ENCODE measurements around the gene COX6B1.

Gene COX6B1

GRCh38 chr19:35665157-35665556, 17.0 kb downstream of the COX6B1 start:
- no peak overlapping the region for H2BK5ac ChIP-seq (ENCODE audit: low read depth, low read length, poor library complexity, severe bottlenecking)
- no peak overlapping the region for H2BK120ac ChIP-seq (ENCODE audit: low read depth, low read length)
- no peak overlapping the region for H2BK15ac ChIP-seq (ENCODE audit: low read depth, poor library complexity, severe bottlenecking)
- no peak overlapping the region for H3K9ac ChIP-seq (ENCODE audit: low read length)
- peaks cover 7 to 10% of the 10 kb centered on the region in 2 experiments for H3K27me3 ChIP-seq (ENCODE audit: control insufficient read depth in 1 of 2, insufficient read depth in 1 of 2, low read length in 2 of 2)
- H4K8ac ChIP-seq (ENCODE audit: low read length) = no peak overlapping the region
- H3K79me1 ChIP-seq (replicated peaks; ENCODE audit: low read length, poor library complexity, severe bottlenecking) = no peaks in the 10 kb centered on the region
- no peak overlapping the region for H4K91ac ChIP-seq (ENCODE audit: low read length)
- peak overlapping the region in 1 of 2 experiments; percentile 28 for H3K23ac ChIP-seq (ENCODE audit: low read length in 2 of 2)
- no peak overlapping the region for H2BK12ac ChIP-seq (ENCODE audit: low read length in 2 of 2)
- H3K9me3 ChIP-seq (ENCODE audit: control insufficient read depth, low read length) = no peaks in the 10 kb centered on the region
- no peak overlapping the region for H3K27ac ChIP-seq (ENCODE audit: low read length, poor library complexity, severe bottlenecking)
- H3K4ac ChIP-seq (ENCODE audit: low read depth in 1 of 2, low read length in 2 of 2) = no peak overlapping the region
- H3K14ac ChIP-seq (ENCODE audit: low read length in 2 of 2) = no peak overlapping the region
- peaks cover 17 to 26% of the 10 kb centered on the region in 2 experiments for H3K36me3 ChIP-seq (ENCODE audit: control insufficient read depth in 1 of 2, insufficient read depth in 2 of 2, low read depth in 1 of 2, low read length in 2 of 2)
- 93% methylated on average over 24 of the region's 24 CpGs for WGBS
- H2AK5ac ChIP-seq (ENCODE audit: low read length, severe bottlenecking) = no peak overlapping the region
- DNase-seq = no peak
- H3K4me3 ChIP-seq (ENCODE audit: insufficient read depth in 1 of 2, low read depth in 1 of 2, low read length in 2 of 2) = no peak overlapping the region
- no peak overlapping the region for H3K18ac ChIP-seq (ENCODE audit: low read depth in 1 of 2, low read length in 2 of 2)
- H3K4me1 ChIP-seq (ENCODE audit: control insufficient read depth, insufficient read depth, low read depth, low read length) = peaks cover 3% of the 10 kb centered on the region
- no peak overlapping the region for H3K4me2 ChIP-seq (ENCODE audit: low read length, poor library complexity, severe bottlenecking)
- no peak overlapping the region for H2AFZ ChIP-seq (ENCODE audit: low read depth, low read length)

- no peak for DNase-seq
- WGBS = 81% methylated on average over 7 of the region's 7 CpGs
These were observed 17.5 kb downstream of the COX6B1 start for GRCh38 chr19:35665604-35666003.

GRCh38 chr19:35666251-35666913, 18.3 kb downstream of the COX6B1 start, which contains the start of gene UPK1A:
Gene UPK1A (plus strand): TSS chr19:35666517. CDS start chr19:35666813, 296 bp downstream.
- Histone ChIP-seq H2BK12ac (ENCODE audit: low read length in 2 of 2) (no peak within 1 kb of the TSS), H4K91ac (ENCODE audit: low read length) (no peak within 1 kb of the TSS), H4K8ac (ENCODE audit: low read length) (no peak within 1 kb of the TSS), H3K9me3 (ENCODE audit: control insufficient read depth, low read length) (no peaks in the 10 kb centered on the region), H2BK15ac (ENCODE audit: low read depth, poor library complexity, severe bottlenecking) (no peak within 1 kb of the TSS), H3K4me1 (ENCODE audit: control insufficient read depth, insufficient read depth, low read depth, low read length) (no peaks in the 10 kb centered on the region), H3K9ac (ENCODE audit: low read length) (no peak within 1 kb of the TSS), H3K14ac (ENCODE audit: low read length in 2 of 2) (no peak within 1 kb of the TSS), H3K79me1 (replicated peaks; ENCODE audit: low read length, poor library complexity, severe bottlenecking) (no peaks in the 10 kb centered on the region), H2AFZ (ENCODE audit: low read depth, low read length) (no peak within 1 kb of the TSS), H3K18ac (ENCODE audit: low read depth in 1 of 2, low read length in 2 of 2) (no peak within 1 kb of the TSS), H3K4ac (ENCODE audit: low read depth in 1 of 2, low read length in 2 of 2) (no peak within 1 kb of the TSS), H3K23ac (ENCODE audit: low read length in 2 of 2) (no peak within 1 kb of the TSS), H3K4me3 (ENCODE audit: insufficient read depth in 1 of 2, low read depth in 1 of 2, low read length in 2 of 2) (no peak within 1 kb of the TSS), H2AK5ac (ENCODE audit: low read length, severe bottlenecking) (no peak within 1 kb of the TSS), H3K36me3 (ENCODE audit: control insufficient read depth in 1 of 2, insufficient read depth in 2 of 2, low read depth in 1 of 2, low read length in 2 of 2) (peaks cover 13 to 16% of the 10 kb centered on the region in 2 experiments), H2BK120ac (ENCODE audit: low read depth, low read length) (no peak within 1 kb of the TSS), H3K27ac (ENCODE audit: low read length, poor library complexity, severe bottlenecking) (no peak within 1 kb of the TSS), H2BK5ac (ENCODE audit: low read depth, low read length, poor library complexity, severe bottlenecking) (no peak within 1 kb of the TSS), H3K4me2 (ENCODE audit: low read length, poor library complexity, severe bottlenecking) (no peak within 1 kb of the TSS), H3K27me3 (ENCODE audit: control insufficient read depth in 1 of 2, insufficient read depth in 1 of 2, low read length in 2 of 2) (peaks cover 7 to 10% of the 10 kb centered on the region in 2 experiments)
- WGBS = 80% methylated on average over 14 of the region's 16 CpGs
- DNase-seq = no peak

More at GRCh38 chr19:35665604-35666003, 17.5 kb downstream of the COX6B1 start:
- Histone ChIP-seq H2BK120ac (ENCODE audit: low read depth, low read length) (no peak overlapping the region), H3K36me3 (ENCODE audit: control insufficient read depth in 1 of 2, insufficient read depth in 2 of 2, low read depth in 1 of 2, low read length in 2 of 2) (peaks cover 17 to 22% of the 10 kb centered on the region in 2 experiments), H3K79me1 (replicated peaks; ENCODE audit: low read length, poor library complexity, severe bottlenecking) (no peaks in the 10 kb centered on the region), H3K27me3 (ENCODE audit: control insufficient read depth in 1 of 2, insufficient read depth in 1 of 2, low read length in 2 of 2) (peaks cover 7 to 10% of the 10 kb centered on the region in 2 experiments), H2AFZ (ENCODE audit: low read depth, low read length) (no peak overlapping the region), H4K91ac (ENCODE audit: low read length) (no peak overlapping the region), H2BK15ac (ENCODE audit: low read depth, poor library complexity, severe bottlenecking) (no peak overlapping the region), H3K23ac (ENCODE audit: low read length in 2 of 2) (no peak overlapping the region), H3K18ac (ENCODE audit: low read depth in 1 of 2, low read length in 2 of 2) (no peak overlapping the region), H3K14ac (ENCODE audit: low read length in 2 of 2) (no peak overlapping the region), H3K9ac (ENCODE audit: low read length) (no peak overlapping the region), H2BK5ac (ENCODE audit: low read depth, low read length, poor library complexity, severe bottlenecking) (no peak overlapping the region), H3K9me3 (ENCODE audit: control insufficient read depth, low read length) (no peaks in the 10 kb centered on the region), H2AK5ac (ENCODE audit: low read length, severe bottlenecking) (no peak overlapping the region), H3K27ac (ENCODE audit: low read length, poor library complexity, severe bottlenecking) (no peak overlapping the region), H4K8ac (ENCODE audit: low read length) (no peak overlapping the region), H3K4me3 (ENCODE audit: insufficient read depth in 1 of 2, low read depth in 1 of 2, low read length in 2 of 2) (no peak overlapping the region), H3K4me1 (ENCODE audit: control insufficient read depth, insufficient read depth, low read depth, low read length) (peaks cover 3% of the 10 kb centered on the region), H2BK12ac (ENCODE audit: low read length in 2 of 2) (no peak overlapping the region), H3K4ac (ENCODE audit: low read depth in 1 of 2, low read length in 2 of 2) (no peak overlapping the region), H3K4me2 (ENCODE audit: low read length, poor library complexity, severe bottlenecking) (no peak overlapping the region)

GRCh38 chr19:35669566-35669965, 21.4 kb downstream of the COX6B1 start:
- Histone ChIP-seq H3K14ac (ENCODE audit: low read length in 2 of 2) (no peak overlapping the region), H3K18ac (ENCODE audit: low read depth in 1 of 2, low read length in 2 of 2) (no peak overlapping the region), H2AFZ (ENCODE audit: low read depth, low read length) (no peak overlapping the region), H3K23ac (ENCODE audit: low read length in 2 of 2) (no peak overlapping the region), H3K9ac (ENCODE audit: low read length) (no peak overlapping the region), H2BK120ac (ENCODE audit: low read depth, low read length) (no peak overlapping the region), H3K36me3 (ENCODE audit: control insufficient read depth in 1 of 2, insufficient read depth in 2 of 2, low read depth in 1 of 2, low read length in 2 of 2) (peaks cover 0 to 8% of the 10 kb centered on the region in 2 experiments), H4K8ac (ENCODE audit: low read length) (no peak overlapping the region), H3K4ac (ENCODE audit: low read depth in 1 of 2, low read length in 2 of 2) (no peak overlapping the region), H3K9me3 (ENCODE audit: control insufficient read depth, low read length) (no peaks in the 10 kb centered on the region), H3K27me3 (ENCODE audit: control insufficient read depth in 1 of 2, insufficient read depth in 1 of 2, low read length in 2 of 2) (peaks cover 11 to 21% of the 10 kb centered on the region in 2 experiments), H2AK5ac (ENCODE audit: low read length, severe bottlenecking) (no peak overlapping the region), H4K91ac (ENCODE audit: low read length) (no peak overlapping the region), H3K79me1 (replicated peaks; ENCODE audit: low read length, poor library complexity, severe bottlenecking) (no peaks in the 10 kb centered on the region), H2BK15ac (ENCODE audit: low read depth, poor library complexity, severe bottlenecking) (no peak overlapping the region), H3K4me2 (ENCODE audit: low read length, poor library complexity, severe bottlenecking) (no peak overlapping the region), H2BK12ac (ENCODE audit: low read length in 2 of 2) (no peak overlapping the region), H2BK5ac (ENCODE audit: low read depth, low read length, poor library complexity, severe bottlenecking) (no peak overlapping the region), H3K4me3 (ENCODE audit: insufficient read depth in 1 of 2, low read depth in 1 of 2, low read length in 2 of 2) (no peak overlapping the region), H3K27ac (ENCODE audit: low read length, poor library complexity, severe bottlenecking) (no peak overlapping the region), H3K4me1 (ENCODE audit: control insufficient read depth, insufficient read depth, low read depth, low read length) (peaks cover 7% of the 10 kb centered on the region)
- WGBS = 79% methylated on average over 6 of the region's 6 CpGs
- DNase-seq = no peak

Measured in mesenchymal stem cell (in vitro differentiated cells and primary cell).